GM18870 (cell line): ENCODE measurements around the gene BNC2.

Experiments used
- ATAC-seq: cut with Tn5 transposase; IDR thresholded peaks from one replicate; pipeline ENCODE4 v1.9.1; 2021; ENCODE audit warnings: moderate library complexity; ENCODE audit not compliant: unreplicated experiment

BNC2 gene

DNA sequence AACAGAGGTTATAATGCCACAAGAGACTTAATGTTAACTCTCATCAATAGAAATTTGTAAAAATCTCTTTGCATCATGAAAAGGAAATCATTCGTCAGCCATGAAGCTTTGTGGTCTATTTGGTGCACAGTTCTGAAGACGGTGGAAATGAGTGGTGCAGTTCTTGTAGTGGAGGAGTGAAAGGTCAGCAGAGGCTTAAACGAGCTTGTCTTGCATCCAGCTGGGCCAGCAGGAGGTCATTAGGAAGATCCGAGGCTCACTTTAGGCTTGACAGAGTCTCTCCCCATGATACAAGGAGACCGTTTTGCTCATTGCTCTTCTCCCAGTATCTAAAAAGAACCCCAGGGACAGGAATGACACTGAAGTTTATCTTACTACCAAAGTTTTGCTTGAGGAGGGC is 440.8 kb downstream of the BNC2 start:
- no peak for ATAC-seq

DNA sequence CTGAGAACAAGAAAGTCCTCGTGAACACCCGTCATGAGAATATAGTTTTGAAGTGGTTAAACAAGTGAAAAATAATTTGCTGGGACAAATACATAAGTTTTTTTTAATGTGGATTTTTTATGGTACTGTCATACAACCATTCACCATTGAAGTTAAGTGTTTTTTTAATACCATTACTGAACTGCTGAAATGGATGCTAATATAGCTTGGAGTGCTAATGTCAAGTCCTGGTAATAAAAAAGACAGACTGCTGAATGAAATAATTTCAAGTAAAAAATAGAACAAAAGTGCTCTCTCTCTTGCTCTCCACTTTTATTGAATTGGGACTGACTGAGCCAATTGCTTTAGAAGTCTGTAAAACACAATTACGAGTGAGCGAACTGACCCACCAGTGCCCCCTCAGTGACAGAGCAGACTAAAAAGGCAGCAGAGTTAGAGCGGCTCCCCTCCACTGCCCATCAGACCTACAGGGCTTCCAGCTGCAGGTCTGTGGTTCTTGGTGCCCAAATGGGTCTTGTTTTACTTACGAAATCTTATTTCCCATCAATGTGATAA is 442.5 kb downstream of the BNC2 start:
- no peak for ATAC-seq

DNA sequence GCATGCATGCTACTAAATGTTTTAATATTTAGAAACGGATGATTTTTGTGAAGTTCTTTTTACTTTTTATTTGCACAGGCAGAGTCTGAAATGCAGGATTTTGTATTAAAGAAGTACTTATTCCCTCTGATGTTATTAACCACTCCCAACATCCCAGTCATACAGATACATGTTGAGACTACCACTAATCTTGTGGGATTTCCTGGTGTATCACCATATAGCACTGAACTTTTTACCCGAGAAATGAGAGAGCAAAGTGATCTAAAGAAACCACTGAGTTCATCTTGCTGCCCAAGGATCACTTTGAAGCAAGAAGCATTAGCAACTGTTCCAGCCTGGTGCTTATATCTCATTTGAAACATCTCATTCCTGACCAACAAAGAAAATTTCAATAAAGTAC is 443.8 kb downstream of the BNC2 start:
- no peak for ATAC-seq

DNA sequence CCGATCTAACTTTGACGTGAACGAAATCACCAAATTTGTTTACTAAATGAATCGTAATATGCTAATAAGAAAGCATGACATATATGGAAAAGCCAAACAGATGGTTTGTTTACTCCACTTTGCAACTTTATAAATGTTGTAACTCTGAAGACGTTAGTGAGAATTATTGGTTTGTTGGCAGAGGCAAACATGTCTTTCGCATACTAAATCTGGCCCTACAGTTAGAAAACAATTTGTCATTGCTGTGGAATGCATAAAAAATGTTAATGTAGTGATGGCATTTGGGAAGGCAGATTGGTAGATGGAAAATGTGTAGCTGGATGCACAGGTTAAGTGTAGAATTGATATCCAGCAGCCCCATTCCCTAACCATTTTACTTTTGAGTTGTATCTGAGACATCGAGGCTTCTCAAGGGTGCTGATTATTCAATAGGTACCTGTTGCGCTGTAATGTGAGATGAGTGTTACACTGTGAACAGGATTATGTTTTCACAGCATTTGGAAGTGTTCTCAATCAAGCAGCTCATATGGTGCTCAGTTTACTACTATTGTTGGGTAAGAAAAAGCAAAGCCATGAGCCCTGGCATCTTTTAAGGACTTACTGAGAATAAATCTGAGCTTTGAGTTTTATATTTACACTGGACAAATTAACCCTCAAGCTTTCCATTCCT is 444.8 kb downstream of the BNC2 start:
- ATAC-seq, result no peak

DNA sequence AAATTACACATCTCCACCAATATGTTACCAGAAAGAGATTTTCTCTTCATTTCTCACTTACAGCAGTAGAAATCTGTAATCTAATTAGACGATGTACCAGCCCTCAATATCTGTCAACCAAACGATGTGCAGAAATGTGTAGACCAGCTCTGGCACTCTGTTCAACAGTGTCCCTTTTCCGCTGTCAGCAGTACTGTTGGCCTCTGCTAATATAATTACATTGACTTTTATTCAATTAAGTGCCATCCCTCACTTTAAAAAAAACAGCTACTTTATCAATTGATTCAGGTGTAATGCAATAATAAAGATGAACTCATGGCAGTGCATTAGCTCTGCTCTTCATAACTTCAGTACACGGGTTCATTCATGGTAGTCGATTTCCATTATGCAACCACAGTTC is 448.4 kb downstream of the BNC2 start:
- ATAC-seq, result no peak

DNA sequence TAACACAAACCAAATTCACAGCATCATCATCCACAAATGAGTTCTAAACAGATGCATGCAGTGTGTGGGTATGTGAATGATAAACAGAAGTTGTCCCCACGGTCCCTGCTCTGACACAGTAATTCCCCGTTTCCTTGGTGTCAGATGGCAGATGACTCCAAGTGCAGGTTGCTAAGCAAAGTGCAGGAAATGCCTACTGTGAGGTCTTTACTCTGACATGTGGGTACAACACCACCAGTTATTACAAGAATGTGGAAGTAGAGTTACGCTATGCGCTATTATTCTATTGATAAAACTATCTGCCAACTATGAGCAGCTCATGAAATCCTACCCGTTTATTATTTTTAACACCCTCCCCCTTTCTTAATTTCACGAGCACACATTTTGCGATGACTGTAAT is 448.9 kb downstream of the BNC2 start:
- ATAC-seq, result no peak

DNA sequence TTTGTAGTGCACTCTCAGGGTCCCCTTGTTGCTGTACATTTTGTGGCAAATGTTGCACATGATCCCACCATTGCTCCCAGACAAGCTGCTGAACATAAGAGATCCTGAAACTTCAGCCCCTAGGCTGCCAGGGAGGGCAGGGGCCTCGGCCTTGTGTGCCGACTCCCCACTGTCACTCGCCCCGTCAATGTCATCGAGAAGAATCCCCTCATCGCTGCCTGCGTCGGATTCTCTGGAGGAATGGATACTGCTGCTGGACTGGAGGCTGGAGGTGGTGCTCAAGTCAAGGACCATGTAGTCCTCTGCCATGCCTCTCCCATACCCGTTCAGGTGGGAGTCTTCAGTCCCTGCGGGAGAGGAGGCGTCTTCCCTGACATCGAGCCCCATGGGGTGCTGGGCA is 451.3 kb downstream of the BNC2 start:
- no peak for ATAC-seq

DNA sequence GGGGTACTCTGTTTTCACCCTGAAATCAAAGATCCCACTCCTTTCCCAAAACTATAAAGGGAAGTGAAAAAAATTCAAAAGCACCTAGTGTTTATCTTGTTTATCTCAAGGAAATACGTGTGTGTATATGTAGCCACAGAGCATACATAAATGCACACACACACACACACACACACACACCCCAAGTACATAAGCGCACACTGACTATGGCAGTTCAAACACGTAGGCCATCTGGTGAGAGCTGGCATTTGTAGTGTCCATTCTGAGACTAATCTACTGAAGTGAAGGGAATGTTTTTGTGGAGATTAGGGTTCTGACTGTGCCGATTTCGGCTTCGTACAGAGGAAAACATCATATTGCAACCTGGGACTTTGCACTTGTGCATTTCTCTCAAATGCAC is 451.7 kb downstream of the BNC2 start:
- ATAC-seq, result no peak

DNA sequence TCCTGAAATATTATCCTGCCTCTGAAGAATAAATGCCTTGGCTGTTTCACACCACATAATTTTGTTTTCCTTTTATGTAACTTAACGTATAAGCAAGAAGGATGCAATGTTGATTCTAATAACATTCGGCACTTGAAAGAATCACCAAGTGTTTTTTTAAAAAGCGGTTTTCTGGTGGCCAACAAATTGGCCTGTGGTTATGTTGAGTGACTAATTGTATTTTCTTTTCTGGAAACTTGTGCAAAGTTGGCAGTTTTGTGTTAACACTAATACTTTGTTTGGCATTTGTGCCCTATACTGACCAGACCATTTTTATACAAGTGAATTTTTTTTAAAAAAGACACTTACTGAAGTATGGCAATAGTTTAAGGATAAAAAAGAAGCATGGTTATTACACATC is 452.7 kb downstream of the BNC2 start:
- no peak for ATAC-seq

DNA sequence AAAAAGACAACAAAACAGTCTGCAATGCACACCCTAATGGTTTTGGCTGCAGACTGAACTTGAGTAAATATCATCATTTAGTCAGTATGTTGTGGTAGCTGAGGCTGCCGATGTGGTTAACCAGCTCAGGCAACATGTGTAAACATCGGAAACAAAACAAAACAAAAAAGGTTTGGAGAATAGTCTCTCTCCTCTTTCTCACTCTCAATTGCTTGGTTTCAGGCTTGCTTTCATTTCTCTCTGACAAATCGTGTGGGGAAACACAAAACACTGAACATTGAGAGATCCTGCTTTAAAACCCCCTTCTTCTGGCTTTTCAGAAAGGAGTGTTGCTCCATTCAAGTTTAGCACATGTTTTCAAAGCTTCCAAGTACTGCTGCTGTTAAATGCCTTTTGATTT is 453.3 kb downstream of the BNC2 start:
- ATAC-seq, result no peak

DNA sequence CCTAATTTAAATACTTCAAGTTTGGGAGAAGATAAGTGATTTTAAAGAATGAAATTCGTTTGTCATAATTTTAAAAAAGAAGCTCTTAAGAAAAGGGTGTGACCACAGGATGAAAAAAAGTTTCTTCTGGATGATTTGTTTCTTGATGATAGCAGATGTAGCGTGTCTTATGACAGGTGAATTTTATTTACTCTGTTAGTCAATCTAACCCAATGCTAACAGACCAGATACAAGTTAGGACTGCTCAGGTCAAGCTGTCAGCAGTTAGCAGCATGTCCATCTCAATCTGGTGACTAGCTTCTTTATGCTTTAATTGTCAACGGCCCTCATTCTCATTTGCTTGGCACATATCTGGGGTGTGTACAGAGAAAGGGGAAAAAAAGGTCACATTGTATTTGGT is 456.0 kb downstream of the BNC2 start:
- no peak for ATAC-seq

DNA sequence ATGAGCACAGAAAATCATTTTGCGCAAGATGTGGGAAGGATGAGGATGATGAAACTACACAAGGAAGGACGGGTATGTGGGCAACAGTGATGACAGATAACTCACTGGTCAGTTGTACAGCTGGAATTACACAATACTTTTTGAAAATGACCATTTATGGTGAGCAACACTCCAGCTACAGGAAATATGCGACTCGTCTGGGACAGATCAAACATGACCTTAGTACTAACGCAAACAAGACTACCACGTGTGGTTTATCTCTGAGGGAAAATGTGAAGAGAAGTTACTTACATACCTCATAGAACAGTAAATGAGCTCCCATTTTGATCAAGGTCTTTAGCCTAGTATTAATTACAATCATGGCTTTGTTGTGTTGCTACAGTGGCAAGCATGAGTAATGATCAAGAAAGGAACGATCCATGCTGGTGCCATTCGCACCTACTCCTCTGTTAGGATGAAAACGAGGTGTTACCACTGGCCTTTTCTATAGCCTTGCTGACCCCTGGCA is 456.9 kb downstream of the BNC2 start:
- no peak for ATAC-seq

DNA sequence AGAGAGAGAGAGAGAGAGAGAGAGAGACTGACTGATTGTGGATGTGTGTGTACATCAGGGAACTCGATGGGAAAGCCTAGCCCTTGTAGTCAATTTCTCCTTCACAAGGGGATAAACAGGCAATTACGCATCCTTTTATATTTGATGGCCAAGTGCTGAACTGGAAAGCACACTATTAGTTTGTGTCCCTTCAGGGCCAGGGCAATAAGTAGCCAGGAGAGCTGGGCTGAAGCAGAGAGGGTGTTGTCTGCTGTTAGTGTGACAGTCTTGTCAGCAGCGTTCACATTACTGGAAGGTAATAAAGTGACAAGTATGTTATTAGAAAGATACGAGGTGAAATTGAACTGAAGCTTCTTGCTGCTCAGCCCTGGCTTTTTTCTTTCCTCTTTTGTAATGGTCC is 457.7 kb downstream of the BNC2 start:
- ATAC-seq, result no peak

DNA sequence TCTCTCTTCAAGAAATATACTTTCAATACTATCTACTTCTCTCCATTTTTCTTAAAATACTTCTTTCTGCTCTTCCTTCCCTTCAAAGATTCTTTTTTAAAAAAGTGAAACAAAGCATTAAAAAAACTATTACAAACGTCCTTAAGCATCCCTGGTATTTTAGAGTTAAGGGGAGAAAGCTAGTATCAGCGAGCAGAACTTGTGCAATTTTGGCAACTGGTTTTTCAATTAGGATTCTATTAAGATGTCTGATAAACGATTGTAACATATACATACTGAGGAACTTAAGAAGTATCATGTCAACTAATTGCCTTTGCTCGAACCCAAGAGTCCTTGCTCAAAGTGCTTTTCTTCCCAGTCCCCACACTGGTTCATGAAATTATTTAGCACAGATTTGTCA is 459.2 kb downstream of the BNC2 start:
- no peak for ATAC-seq

DNA sequence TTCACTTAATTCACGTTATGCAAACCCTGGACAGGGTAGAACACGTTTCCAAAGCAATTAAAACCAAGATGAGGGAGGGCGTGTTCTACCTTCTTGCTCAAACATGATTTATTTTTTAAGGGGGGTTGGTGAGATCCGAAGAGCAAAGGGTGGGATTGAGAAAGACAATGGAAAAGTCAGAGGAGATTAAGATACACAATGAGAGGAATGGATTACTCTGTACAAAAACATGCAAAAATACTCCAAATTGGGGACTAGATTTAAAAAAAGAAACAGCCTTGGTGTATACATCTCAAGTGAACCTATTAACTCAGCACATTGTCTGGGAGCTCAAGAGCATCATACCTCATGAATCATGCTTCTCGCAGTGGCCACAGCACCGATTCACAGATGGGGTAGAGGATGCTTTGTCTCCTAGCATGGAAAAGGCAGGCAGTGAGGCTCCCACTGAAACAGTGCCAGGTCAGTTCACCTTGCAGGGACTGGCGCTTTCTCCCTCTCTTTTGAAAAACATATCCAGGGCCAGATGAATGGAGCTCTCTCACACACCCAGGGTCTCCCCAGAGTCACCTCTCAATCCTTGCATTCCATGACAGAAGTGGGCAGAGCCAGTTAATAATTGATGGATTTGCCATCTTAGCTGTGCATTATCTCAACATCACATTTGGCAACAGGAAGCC is 459.7 kb downstream of the BNC2 start:
- ATAC-seq, result no peak

DNA sequence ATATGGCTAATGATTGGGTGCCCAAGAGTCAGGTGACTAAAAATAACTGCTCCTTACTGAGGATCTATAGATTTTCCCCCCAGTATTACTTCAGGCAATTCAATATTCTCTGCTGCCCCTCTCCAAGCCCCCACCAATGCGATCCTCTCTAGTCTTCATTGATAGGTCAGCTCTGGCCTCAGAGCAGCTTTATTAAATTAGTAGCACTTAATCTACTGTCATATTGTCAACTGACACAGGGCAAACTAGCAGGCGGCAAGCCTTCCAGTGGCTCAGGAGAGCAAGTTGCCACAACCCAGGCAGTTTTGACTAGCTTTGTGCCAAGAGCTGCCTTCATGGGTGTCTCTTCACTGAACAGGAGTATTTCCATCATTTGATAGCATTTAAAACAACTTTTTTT is 462.9 kb downstream of the BNC2 start:
- ATAC-seq, result no peak

DNA sequence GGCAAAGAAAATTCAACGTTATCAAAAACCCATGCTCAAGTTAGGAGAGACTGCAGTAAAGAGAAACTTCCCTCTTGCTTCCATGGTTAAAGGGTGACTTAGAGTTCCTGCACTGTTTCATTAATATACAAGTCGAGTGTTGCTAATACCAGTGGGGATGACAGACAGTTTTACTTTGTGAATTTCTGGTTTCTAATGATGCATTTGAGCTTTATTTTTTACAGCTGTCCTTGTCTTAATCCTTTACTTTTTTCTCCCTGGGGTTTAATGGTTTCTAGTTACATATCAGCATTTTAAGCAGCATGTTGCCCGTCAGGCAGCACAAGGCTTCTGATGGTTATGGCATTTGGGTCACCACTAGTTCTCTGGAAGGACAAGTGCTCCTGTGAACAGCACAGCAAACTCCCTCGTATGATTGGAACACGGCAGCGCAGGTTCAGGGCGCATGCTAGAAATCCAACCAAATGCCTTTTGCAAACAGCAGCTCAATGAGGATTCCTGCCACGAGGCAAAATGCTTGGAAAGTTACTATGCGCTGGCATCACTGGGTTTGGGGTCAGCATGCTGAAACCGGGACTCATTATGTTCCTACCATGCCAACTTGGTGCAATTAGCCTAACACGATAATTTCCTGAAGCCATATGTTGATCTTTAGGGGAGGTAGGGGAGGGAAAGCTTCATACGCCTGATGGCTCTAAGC is 463.8 kb downstream of the BNC2 start:
- ATAC-seq, result no peak

DNA sequence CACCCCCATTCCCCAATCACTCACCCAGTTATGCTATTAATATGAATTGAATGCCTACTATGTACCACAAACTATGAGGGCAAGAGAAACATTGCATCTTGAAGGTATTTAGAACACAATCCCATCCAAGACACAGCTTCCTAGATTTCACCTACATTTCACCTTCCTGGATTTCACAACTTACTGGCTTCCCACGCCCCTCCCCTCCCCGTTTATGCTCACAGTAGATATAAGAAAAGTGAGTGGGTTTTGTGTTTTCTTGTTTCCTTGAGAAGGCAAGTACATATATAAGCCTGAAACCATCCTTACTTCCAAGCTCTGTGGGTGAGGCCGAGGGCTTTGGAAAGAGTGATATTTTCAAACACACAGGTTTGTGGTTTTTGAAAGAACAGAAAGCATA is 465.0 kb downstream of the BNC2 start:
- ATAC-seq, result no peak

DNA sequence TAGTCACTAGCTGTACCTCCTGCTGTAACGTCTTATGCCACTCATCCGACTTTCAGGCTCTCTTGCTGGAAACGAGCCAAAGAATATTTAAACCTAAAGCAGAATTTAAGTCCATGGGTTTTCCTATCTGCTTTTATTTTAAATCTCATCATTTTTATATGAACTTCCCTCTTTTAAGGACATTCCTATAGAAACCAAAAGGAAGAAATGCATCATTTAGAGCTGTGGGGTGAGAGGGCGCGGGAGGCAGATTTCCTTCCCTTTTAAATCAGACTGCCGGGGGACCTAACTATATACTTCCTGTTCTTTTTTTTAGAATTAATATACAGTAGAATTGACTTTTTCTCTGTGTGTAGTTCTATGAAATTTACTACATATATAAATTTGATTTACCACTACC is 468.8 kb downstream of the BNC2 start:
- no peak for ATAC-seq

DNA sequence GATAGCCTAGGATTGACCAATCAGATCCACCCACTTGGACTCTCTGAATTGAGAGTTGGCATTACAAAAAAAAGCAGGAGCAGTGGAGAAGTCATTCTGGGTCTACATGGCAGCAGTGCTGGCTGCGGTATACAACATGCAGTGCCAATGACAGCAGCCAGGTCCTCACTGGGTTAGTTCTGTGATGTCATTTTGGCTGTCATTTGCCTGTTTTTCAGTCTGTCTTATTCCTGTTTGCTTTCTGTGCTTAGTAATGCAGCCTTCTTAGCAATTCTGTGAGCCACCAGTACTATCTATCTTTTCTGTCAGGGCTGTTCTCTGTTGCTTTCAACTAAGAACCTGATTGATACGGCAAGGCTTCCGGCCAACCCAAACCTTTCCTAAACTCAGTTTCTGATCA is 471.8 kb downstream of the BNC2 start:
- no peak for ATAC-seq

DNA sequence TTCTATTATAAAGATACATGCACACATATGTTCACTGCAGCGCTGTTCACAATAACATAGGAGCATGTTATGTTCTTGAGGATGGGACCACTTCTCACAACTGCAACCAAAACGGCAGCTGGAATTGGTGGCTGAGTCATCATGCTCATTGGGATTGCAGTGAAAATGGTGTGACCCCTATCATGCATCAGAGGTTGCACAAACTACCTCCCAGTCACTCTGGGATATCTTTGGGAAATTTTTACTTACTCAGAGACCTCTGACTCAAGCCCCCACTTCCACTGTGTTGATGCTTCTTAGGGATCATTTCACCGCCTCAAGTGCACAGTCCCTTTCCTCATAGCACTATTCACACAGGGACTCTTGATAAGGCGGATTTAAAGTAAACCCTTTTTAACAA is 474.1 kb downstream of the BNC2 start:
- no peak for ATAC-seq

DNA sequence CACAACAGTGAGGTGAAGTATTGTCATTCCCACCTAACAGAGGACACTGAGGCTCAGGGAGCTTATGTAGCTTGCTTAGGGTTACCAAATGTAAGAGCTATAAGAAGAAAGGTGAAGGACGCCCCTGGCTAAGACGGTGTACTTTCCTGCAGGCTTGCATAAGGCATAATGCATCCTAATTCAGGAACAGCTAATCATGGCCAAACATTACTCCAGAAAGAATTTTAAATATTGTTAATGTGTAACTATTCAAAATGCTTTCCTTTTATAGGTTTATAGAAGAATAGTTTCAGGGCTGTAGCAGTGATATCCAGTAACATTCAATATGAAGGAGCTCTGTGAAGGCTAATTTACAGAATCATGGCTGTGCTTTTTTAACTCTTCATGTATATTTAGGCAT is 479.1 kb downstream of the BNC2 start:
- no peak for ATAC-seq
